GM12878 (cell line): Measurements from ENCODE around the gene FER1L5. TPM values are rescaled to one million over a fixed set of nuclear protein-coding genes. Genes with fewer than 3 reads are reported as not detected.

ENCODE experiments used
- ASH2L ChIP-seq: fragments of 300-600, 200-600 bp; sonication (generic); IDR thresholded peaks from 2 replicates; pipeline ENCODE4 v1.6.1; 2017; ENCODE audit warnings: low read depth, mild to moderate bottlenecking, borderline replicate concordance
- CHD2 ChIP-seq: IDR thresholded peaks from 2 replicates; pipeline ENCODE4 v1.6.1; 2011; ENCODE audit warnings: low read depth, low read length, improper control_type of control experiment, borderline replicate concordance
- EED ChIP-seq: sonication (generic); IDR thresholded peaks from 2 replicates; pipeline ENCODE4 v1.6.1; 2016; ENCODE audit warnings: antibody characterized with exemption, low read depth
- ELK1 ChIP-seq: IDR thresholded peaks from 2 replicates; pipeline ENCODE4 v1.6.1; 2012; ENCODE audit warnings: low read depth, low read length, improper control_type of control experiment
- EZH2 ChIP-seq: IDR thresholded peaks from 2 replicates; pipeline ENCODE4 v1.6.1; 2012; ENCODE audit warnings: low read depth, mild to moderate bottlenecking, control low read depth, inconsistent platforms, low read length, borderline replicate concordance; ENCODE audit not compliant: control insufficient read depth
- FOXM1 ChIP-seq: IDR thresholded peaks from 2 replicates; pipeline ENCODE4 v1.6.1; 2012; ENCODE audit warnings: low read depth, mild to moderate bottlenecking, inconsistent platforms, low read length, moderate library complexity
- HCFC1 ChIP-seq: fragments of 150-350 bp; IDR thresholded peaks from 2 replicates; pipeline ENCODE4 v1.6.1; 2014; ENCODE audit warnings: low read length
- KDM1A ChIP-seq: fragments of 200-600 bp; sonication (generic); IDR thresholded peaks from 2 replicates; pipeline ENCODE4 v1.6.1; 2016; ENCODE audit warnings: borderline replicate concordance
- MTA2 ChIP-seq: fragments of 450-650 bp; IDR thresholded peaks from 2 replicates; pipeline ENCODE4 v1.6.1; 2016; ENCODE audit warnings: low read depth, mild to moderate bottlenecking, moderate library complexity
- NFYA ChIP-seq: IDR thresholded peaks from 2 replicates; pipeline ENCODE4 v1.6.1; 2011; ENCODE audit warnings: low read depth, mild to moderate bottlenecking, low read length, improper control_type of control experiment, borderline replicate concordance
- POLR2A ChIP-seq: IDR thresholded peaks from 2 replicates; pipeline ENCODE4 v1.6.1; 2011; ENCODE audit warnings: low read depth, mild to moderate bottlenecking, low read length
- RCOR1 ChIP-seq: conservative IDR thresholded peaks from 2 replicates; pipeline ENCODE4 v1.6.1; 2012; ENCODE audit warnings: low read depth, low read length, improper control_type of control experiment
- RELA ChIP-seq: fragments of 450-650 bp; IDR thresholded peaks from 2 replicates; pipeline ENCODE4 v1.8.0; 2014; ENCODE audit warnings: borderline replicate concordance; ENCODE audit not compliant: partially characterized antibody
- RFX5 ChIP-seq: IDR thresholded peaks from 2 replicates; pipeline ENCODE4 v1.6.1; 2011; ENCODE audit warnings: low read depth, low read length, improper control_type of control experiment
- RUNX3 ChIP-seq: IDR thresholded peaks from 2 replicates; pipeline ENCODE4 v1.6.1; 2012; ENCODE audit warnings: low read length, inconsistent platforms
- SIX5 ChIP-seq: IDR thresholded peaks from 2 replicates; pipeline ENCODE4 v1.6.1; 2011; ENCODE audit warnings: mild to moderate bottlenecking, low read depth, low read length, moderate library complexity; ENCODE audit not compliant: severe bottlenecking
- SRF ChIP-seq, 2 experiments: IDR thresholded peaks; 2 replicates each; pipeline ENCODE4 v1.6.1; 2011; ENCODE audit warnings: low read depth in 2 of 2, low read length in 2 of 2, mild to moderate bottlenecking in 1 of 2, moderate library complexity in 1 of 2
- TCF7 ChIP-seq: IDR thresholded peaks from 2 replicates; pipeline ENCODE4 v1.6.1; 2014; ENCODE audit warnings: antibody characterized with exemption, borderline replicate concordance
- USF2 ChIP-seq: IDR thresholded peaks from 2 replicates; pipeline ENCODE4 v1.6.1; 2011; ENCODE audit warnings: low read depth, low read length, improper control_type of control experiment, borderline replicate concordance
- ZNF207 ChIP-seq: fragments of 450-650 bp; IDR thresholded peaks from 2 replicates; pipeline ENCODE4 v1.6.1; 2014; ENCODE audit warnings: antibody characterized with exemption, mild to moderate bottlenecking, borderline replicate concordance
- ZNF24 ChIP-seq: fragments of 450-650 bp; IDR thresholded peaks from 2 replicates; pipeline ENCODE4 v1.6.1; 2017; ENCODE audit warnings: antibody characterized with exemption, mild to moderate bottlenecking
- ZNF592 ChIP-seq: fragments of 450-650 bp; IDR thresholded peaks from 2 replicates; pipeline ENCODE4 v1.6.1; 2017; ENCODE audit warnings: mild to moderate bottlenecking, moderate library complexity
- ZNF622 ChIP-seq: fragments of 450-650 bp; IDR thresholded peaks from 2 replicates; pipeline ENCODE4 v1.6.1; 2017; ENCODE audit warnings: mild to moderate bottlenecking, inconsistent platforms
- polyA plus RNA-seq, 11 experiments: library from polyadenylated mRNA; depleted of rRNA in 4 of 11; unstranded in 6 of 11; stranded (reverse) in 5 of 11; fragments of >200 nt; fragmentation: Nextera tagmentation in 4 of 11; fragmentation: Illumina TruSeq in 1 of 11; extraction: Ambion mirVana in 4 of 11; extraction: Trizol in 1 of 11; gene quantifications; 1 replicate in 1 of 11; 2 replicates in 10 of 11; pipeline versions ENCODE4 v1.2.1 to v1.2.3, GENCODE V29; 2011 to 2016; ENCODE audit warnings: inconsistent platforms in 2 of 11, missing spikeins in 2 of 11, low read depth in 1 of 11
- total RNA-seq, 4 experiments: library from RNA; depleted of rRNA in 3 of 4; stranded (reverse); fragments of >200 nt in 3 of 4; fragmentation: Illumina TruSeq in 1 of 4; extraction: Trizol in 1 of 4; gene quantifications; 2 replicates each; pipeline versions ENCODE4 v1.2.1 to v1.2.3, GENCODE V29; 2013 to 2021

Gene FER1L5
- total and polyA plus RNA-seq, 10 of the 15 experiments (the other 5 are each of a cell fraction or from before 2014, with no cell fraction given): not detected

GRCh38 chr2:96638144-96639121 is 4.1 kb upstream of the FER1L5 start, which contains the start of gene KANSL3 (continued):
- TF ChIP-seq HCFC1: peak; percentile 74
- peak; percentile 97 for TF ChIP-seq RCOR1
- peak; percentile 88 for TF ChIP-seq RELA
- TF ChIP-seq EZH2: no peak
- peak; percentile 84 for TF ChIP-seq CHD2
- TF ChIP-seq ZNF622: no peak
- TF ChIP-seq SIX5: peak; percentile 8
- TF ChIP-seq FOXM1: no peak
- peak; percentile 96; the same call in 1 of the 2 replicates for TF ChIP-seq ZNF207
- peak; percentile 61; the same call in 1 of the 2 replicates for TF ChIP-seq EED
- peak; percentile 96 for TF ChIP-seq ELK1
- no peak for TF ChIP-seq USF2
- TF ChIP-seq ASH2L: no peak
- TF ChIP-seq RFX5: peak; percentile 78
- 0 out of 2 replicates have a peak, but pooled peaks have one; percentile 38 for TF ChIP-seq TCF7
- no peak for TF ChIP-seq KDM1A
- TF ChIP-seq NFYA: no peak
- TF ChIP-seq ZNF24: peak; percentile 64; the same call in 1 of the 2 replicates
- peak; percentile 90 for TF ChIP-seq RUNX3
- TF ChIP-seq SRF (IDR thresholded peaks at IDR 0.05; ENCODE audit: low read depth in 2 of 2, low read length in 2 of 2): peak in 1 of 2 experiments; percentile 71; a peak in 2 of 4 replicates
- TF ChIP-seq ZNF592: no peak
- TF ChIP-seq MTA2: peak; percentile 16; the same call in 1 of the 2 replicates
- TF ChIP-seq POLR2A: peak; percentile 99
